ENCODE results near the gene CD276. TPM values are rescaled to one million over a fixed set of nuclear protein-coding genes. Genes with fewer than 3 reads are reported as not detected.

CD276 gene
- polyA plus RNA-seq, 2 donors: 9.3 to 11.0 TPM

DNA sequence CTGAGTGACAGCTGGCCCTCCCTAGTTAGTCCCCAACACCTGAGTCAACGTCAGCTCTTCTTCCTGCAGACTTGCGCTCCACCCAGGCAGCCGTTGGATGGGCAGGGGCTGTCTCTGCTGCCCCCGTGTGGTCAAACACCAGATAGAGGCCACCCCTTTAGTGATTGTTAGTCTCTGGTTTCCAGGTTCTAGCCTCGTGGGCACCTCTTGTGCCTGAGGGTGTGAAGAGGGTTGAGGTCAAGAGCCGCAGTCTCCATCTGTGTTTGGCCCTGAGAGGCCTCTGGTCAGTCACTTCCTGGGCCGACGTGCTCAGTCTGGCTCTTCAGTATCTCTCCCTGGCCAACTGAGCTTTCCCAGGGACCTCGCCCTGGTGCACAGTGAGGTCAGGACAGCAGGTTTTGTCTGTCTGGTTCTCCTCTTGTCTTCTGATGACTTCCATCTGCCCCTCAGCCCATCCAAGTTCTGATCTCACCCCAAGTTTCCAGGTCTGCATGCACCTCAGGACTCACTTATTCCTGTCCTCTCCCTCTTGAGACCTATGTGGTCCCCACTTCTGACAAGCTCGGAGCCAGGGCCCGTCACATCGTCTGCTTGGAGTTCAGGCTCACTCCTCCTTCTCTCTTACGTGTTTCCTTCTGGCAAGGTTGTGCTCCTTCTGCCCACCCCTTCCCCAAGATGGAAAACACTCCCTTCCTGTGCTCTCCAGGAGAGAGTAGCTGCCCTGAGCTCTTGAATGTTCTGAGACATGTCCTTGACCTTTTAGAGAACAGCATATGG lies 20.9 kb downstream of the CD276 start:
- WGBS, 2 donors: 46 to 50% methylated on average over 13 of the region's 13 CpGs
- no peaks in the 10 kb centered on the region for H3K27me3 ChIP-seq (ENCODE audit: control insufficient read depth in 1 of 2, insufficient read depth in 2 of 2, low read length in 2 of 2)
- no peaks in the 10 kb centered on the region for H3K9me3 ChIP-seq (ENCODE audit: control insufficient read depth in 2 of 2, insufficient read depth in 1 of 2, low read depth in 1 of 2, low read length in 1 of 2)

DNA sequence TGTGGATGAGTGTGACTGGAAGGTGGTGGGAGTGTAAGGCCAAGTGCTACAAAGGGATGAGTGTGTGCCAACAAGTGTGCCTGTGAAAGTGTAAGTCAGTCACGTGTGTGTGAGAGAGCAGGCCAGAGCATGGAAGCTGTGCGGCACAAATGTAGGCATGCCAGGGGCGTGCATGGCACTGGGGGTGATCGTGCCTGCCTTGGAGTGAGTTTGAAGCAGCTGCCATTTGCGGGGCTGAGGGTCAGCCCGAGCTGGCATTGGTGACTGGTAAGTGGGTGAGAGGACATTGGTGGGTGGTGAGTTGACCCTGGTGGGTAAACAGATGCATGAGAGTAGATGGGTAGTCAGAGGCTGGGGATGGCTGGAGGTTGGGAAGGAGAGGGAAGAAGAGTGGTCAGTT lies 24.5 kb downstream of the CD276 start:
- H3K4me1 ChIP-seq (ENCODE audit: control insufficient read depth in 2 of 2, insufficient read depth in 2 of 2, low read length in 1 of 2): no peaks in the 10 kb centered on the region
- H3K27me3 ChIP-seq (ENCODE audit: control insufficient read depth in 1 of 2, insufficient read depth in 2 of 2, low read length in 2 of 2): no peaks in the 10 kb centered on the region
- WGBS, 2 donors: 93% methylated on average over 6 of the region's 6 CpGs
- no peak overlapping the region for H3K27ac ChIP-seq (ENCODE audit: low read depth in 2 of 2, low read length in 1 of 2)
- no peak overlapping the region for H3K4me3 ChIP-seq (ENCODE audit: low read depth in 1 of 2, low read length in 2 of 2)
- H3K36me3 ChIP-seq (ENCODE audit: control insufficient read depth in 2 of 2, insufficient read depth in 2 of 2, low read length in 1 of 2): peaks cover 0 to 14% of the 10 kb centered on the region in 2 donors
- H3K9me3 ChIP-seq (ENCODE audit: control insufficient read depth in 2 of 2, insufficient read depth in 1 of 2, low read depth in 1 of 2, low read length in 1 of 2): no peaks in the 10 kb centered on the region

More for the DNA sequence above, 20.9 kb downstream of the CD276 start:
- H3K27ac ChIP-seq (ENCODE audit: low read depth in 2 of 2, low read length in 1 of 2): no peak overlapping the region
- no peak overlapping the region for H3K4me3 ChIP-seq (ENCODE audit: low read depth in 1 of 2, low read length in 2 of 2)
- peaks cover 0 to 7% of the 10 kb centered on the region in 2 donors for H3K36me3 ChIP-seq (ENCODE audit: control insufficient read depth in 2 of 2, insufficient read depth in 2 of 2, low read length in 1 of 2)
- no peaks in the 10 kb centered on the region for H3K4me1 ChIP-seq (ENCODE audit: control insufficient read depth in 2 of 2, insufficient read depth in 2 of 2, low read length in 1 of 2)

DNA sequence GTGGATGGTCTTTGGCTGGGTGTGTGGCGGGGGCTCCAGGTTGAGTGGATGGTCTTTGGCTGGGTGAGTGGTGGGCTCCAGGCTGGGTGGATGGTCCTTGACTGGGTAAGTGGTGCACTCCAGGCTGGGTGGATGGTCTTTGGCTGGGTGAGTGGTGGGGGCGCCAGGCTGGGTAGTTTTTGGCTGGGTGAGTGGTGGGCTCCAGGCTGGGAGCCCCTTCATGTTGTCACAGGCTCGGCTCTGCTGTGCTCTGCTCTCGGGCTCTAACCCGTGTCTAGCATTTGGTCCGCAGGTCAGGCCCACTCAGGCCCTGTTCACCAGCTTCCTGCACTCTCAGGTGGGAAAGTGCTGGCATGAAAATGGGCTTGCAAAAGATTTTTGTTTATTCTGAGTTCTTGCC lies 25.1 kb downstream of the CD276 start:
- Histone ChIP-seq H3K9me3 (ENCODE audit: control insufficient read depth in 2 of 2, insufficient read depth in 1 of 2, low read depth in 1 of 2, low read length in 1 of 2) (no peaks in the 10 kb centered on the region), H3K36me3 (ENCODE audit: control insufficient read depth in 2 of 2, insufficient read depth in 2 of 2, low read length in 1 of 2) (peaks cover 0 to 14% of the 10 kb centered on the region in 2 donors), H3K27me3 (ENCODE audit: control insufficient read depth in 1 of 2, insufficient read depth in 2 of 2, low read length in 2 of 2) (no peaks in the 10 kb centered on the region), H3K4me1 (ENCODE audit: control insufficient read depth in 2 of 2, insufficient read depth in 2 of 2, low read length in 1 of 2) (no peaks in the 10 kb centered on the region), H3K4me3 (ENCODE audit: low read depth in 1 of 2, low read length in 2 of 2) (no peak overlapping the region), H3K27ac (ENCODE audit: low read depth in 2 of 2, low read length in 1 of 2) (no peak overlapping the region)
- 90 to 97% methylated on average over 6 of the region's 6 CpGs for WGBS, 2 donors

DNA sequence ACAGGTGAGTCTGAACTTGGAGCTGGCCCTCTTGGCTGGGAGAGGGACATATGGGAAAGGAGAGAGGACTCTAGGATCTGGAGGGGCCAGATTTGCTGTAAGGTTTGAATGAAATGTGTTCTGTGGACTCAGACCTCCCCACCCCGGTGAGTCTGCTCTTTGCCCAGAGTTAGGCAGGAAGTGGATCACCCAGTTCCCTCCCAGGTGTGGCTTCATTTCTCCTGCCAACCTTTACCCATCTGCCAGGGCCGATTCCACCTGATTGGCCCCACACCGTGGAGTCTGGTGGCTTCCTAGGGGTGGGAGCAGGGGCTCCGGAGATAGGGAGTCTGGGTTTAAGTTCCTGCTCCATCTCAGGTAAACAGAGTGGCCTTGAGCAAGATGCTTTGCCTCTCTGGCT lies 25.5 kb downstream of the CD276 start:
- Histone ChIP-seq H3K4me3 (ENCODE audit: low read depth in 1 of 2, low read length in 2 of 2) (no peak overlapping the region), H3K27me3 (ENCODE audit: control insufficient read depth in 1 of 2, insufficient read depth in 2 of 2, low read length in 2 of 2) (no peaks in the 10 kb centered on the region), H3K36me3 (ENCODE audit: control insufficient read depth in 2 of 2, insufficient read depth in 2 of 2, low read length in 1 of 2) (peaks cover 0 to 14% of the 10 kb centered on the region in 2 donors), H3K27ac (ENCODE audit: low read depth in 2 of 2, low read length in 1 of 2) (no peak overlapping the region), H3K9me3 (ENCODE audit: control insufficient read depth in 2 of 2, insufficient read depth in 1 of 2, low read depth in 1 of 2, low read length in 1 of 2) (no peaks in the 10 kb centered on the region), H3K4me1 (ENCODE audit: control insufficient read depth in 2 of 2, insufficient read depth in 2 of 2, low read length in 1 of 2) (no peaks in the 10 kb centered on the region)
- 68 to 71% methylated on average over 4 of the region's 4 CpGs for WGBS, 2 donors

DNA sequence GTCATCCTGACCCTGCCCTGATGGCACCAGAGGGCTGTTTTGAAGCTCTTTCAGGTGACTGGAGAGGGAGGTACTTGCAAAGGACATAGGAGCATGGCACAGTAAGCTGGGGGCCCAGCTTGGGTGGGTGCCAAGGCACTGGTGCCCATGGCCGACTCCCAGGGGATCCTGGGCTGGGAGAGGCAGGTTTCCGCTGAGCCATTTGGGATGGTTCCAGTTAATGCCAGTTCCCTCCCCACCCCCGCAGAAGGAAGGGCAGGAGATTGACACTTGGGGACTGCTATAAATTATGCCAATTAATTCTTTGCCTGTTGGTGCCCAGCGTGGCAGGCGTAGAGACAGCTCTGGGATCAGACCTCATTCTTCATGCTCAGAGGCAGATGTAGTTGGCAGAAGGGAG lies 26.1 kb downstream of the CD276 start:
- Histone ChIP-seq H3K36me3 (ENCODE audit: control insufficient read depth in 2 of 2, insufficient read depth in 2 of 2, low read length in 1 of 2) (peaks cover 0 to 14% of the 10 kb centered on the region in 2 donors), H3K4me3 (ENCODE audit: low read depth in 1 of 2, low read length in 2 of 2) (no peak overlapping the region), H3K27me3 (ENCODE audit: control insufficient read depth in 1 of 2, insufficient read depth in 2 of 2, low read length in 2 of 2) (no peaks in the 10 kb centered on the region), H3K9me3 (ENCODE audit: control insufficient read depth in 2 of 2, insufficient read depth in 1 of 2, low read depth in 1 of 2, low read length in 1 of 2) (no peaks in the 10 kb centered on the region), H3K27ac (ENCODE audit: low read depth in 2 of 2, low read length in 1 of 2) (no peak overlapping the region), H3K4me1 (ENCODE audit: control insufficient read depth in 2 of 2, insufficient read depth in 2 of 2, low read length in 1 of 2) (no peaks in the 10 kb centered on the region)
- 65 to 72% methylated on average over 5 of the region's 5 CpGs for WGBS, 2 donors

DNA sequence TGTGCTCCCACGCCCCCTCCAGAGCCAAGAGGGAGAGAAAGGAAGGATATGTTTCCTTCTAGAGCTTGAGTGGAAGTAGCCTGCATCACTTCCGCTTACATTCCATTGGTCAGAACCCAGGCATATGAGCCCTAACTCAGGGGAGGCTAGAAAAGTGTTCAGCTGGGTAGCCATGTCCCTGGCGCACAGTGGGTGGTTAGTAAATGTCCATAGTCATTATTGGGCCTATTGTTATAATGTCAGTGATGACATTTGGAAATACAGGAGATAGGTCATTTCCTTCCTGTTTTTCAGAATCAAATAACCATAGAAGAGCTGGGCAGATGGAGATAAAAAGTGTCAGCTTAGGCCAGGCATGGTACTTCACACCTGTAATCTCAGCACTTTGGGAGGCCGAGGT lies 27.3 kb downstream of the CD276 start:
- Histone ChIP-seq H3K27me3 (ENCODE audit: control insufficient read depth in 1 of 2, insufficient read depth in 2 of 2, low read length in 2 of 2) (no peaks in the 10 kb centered on the region), H3K36me3 (ENCODE audit: control insufficient read depth in 2 of 2, insufficient read depth in 2 of 2, low read length in 1 of 2) (peaks cover 0 to 12% of the 10 kb centered on the region in 2 donors), H3K27ac (ENCODE audit: low read depth in 2 of 2, low read length in 1 of 2) (no peak overlapping the region), H3K4me3 (ENCODE audit: low read depth in 1 of 2, low read length in 2 of 2) (no peak overlapping the region), H3K9me3 (ENCODE audit: control insufficient read depth in 2 of 2, insufficient read depth in 1 of 2, low read depth in 1 of 2, low read length in 1 of 2) (no peaks in the 10 kb centered on the region), H3K4me1 (ENCODE audit: control insufficient read depth in 2 of 2, insufficient read depth in 2 of 2, low read length in 1 of 2) (peaks cover 0 to 4% of the 10 kb centered on the region in 2 donors)
- WGBS, 2 donors: 89 to 90% methylated on average over 4 of the region's 4 CpGs

DNA sequence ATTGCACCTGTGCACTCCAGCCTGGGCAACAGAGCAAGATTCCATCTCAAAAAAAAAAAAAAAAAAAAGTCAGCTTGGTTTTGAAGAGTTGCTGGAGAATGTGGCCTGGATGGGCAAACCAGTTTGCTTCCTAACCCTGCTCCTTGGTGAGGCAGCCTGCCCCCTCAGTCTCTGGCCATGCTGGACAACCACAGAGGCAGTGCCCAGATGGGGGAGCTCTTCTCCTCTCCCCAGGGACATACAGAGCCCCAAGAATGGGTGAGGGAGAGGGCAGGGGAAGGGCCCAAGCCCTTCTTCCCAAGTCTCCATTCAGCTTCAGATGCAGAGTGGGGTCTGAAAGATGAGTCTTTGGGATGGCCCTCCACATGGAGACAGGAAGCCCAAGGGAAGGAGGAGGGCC lies 27.9 kb downstream of the CD276 start:
- H3K27ac ChIP-seq (ENCODE audit: low read depth in 2 of 2, low read length in 1 of 2): no peak overlapping the region
- H3K36me3 ChIP-seq (ENCODE audit: control insufficient read depth in 2 of 2, insufficient read depth in 2 of 2, low read length in 1 of 2): peaks cover 0 to 11% of the 10 kb centered on the region in 2 donors
- no peak overlapping the region for H3K4me3 ChIP-seq (ENCODE audit: low read depth in 1 of 2, low read length in 2 of 2)
- H3K27me3 ChIP-seq (ENCODE audit: control insufficient read depth in 1 of 2, insufficient read depth in 2 of 2, low read length in 2 of 2): no peaks in the 10 kb centered on the region
- H3K9me3 ChIP-seq (ENCODE audit: control insufficient read depth in 2 of 2, insufficient read depth in 1 of 2, low read depth in 1 of 2, low read length in 1 of 2): no peaks in the 10 kb centered on the region
- peaks cover 0 to 4% of the 10 kb centered on the region in 2 donors for H3K4me1 ChIP-seq (ENCODE audit: control insufficient read depth in 2 of 2, insufficient read depth in 2 of 2, low read length in 1 of 2)

DNA sequence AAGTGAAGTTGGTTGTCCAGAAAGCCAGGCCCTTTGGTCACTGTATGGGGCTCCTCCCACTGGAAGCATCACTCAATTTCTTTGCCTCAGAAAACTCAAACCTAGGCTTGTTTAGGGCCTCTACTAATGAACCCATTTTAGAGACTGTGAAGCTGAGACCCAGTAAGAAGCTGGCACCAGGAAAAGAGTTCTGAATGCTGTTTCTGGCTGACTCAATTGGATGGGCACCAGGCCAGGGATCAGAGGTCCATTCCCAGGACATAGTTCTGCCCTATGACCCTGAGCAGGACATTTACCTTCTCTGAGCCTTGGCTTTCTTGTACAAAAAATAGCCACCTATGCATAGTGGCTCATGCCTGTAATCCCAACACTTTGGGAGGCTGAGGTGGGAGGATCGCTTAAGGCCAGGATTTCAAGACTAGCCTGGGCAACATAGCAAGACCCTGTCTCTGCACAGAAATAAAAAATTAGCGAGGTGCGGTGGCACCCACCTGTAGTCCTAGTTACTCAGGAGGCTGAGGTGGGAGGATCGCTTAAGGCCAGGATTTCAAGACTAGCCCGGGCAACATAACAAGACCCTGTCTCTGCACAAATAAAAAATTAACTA lies 30.6 kb downstream of the CD276 start:
- Histone ChIP-seq H3K4me3 (ENCODE audit: low read depth in 1 of 2, low read length in 2 of 2) (no peak overlapping the region), H3K27ac (ENCODE audit: low read depth in 2 of 2, low read length in 1 of 2) (no peak overlapping the region), H3K4me1 (ENCODE audit: control insufficient read depth in 2 of 2, insufficient read depth in 2 of 2, low read length in 1 of 2) (peaks cover 0 to 4% of the 10 kb centered on the region in 2 donors)

DNA sequence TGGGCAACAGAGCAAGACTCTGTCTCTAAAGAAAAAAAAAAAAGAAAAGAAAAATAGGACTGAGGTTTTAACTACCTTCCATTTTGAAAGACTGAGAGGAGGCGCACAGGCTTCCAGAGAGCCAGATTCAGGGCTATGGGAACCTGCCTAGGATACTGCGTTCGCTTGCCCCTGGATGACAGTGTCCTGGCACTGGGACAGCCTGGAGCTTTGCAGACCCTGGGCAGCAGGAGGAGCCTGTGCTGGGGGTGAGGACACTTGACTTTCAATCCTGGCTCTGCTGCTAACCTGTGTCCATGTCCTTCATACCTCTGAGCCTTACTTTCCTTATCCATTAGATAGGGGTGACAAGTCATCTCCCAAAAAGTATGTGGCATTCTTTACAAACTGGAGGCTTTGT lies 31.2 kb downstream of the CD276 start:
- Histone ChIP-seq H3K4me1 (ENCODE audit: control insufficient read depth in 2 of 2, insufficient read depth in 2 of 2, low read length in 1 of 2) (peaks cover 0 to 4% of the 10 kb centered on the region in 2 donors), H3K27ac (ENCODE audit: low read depth in 2 of 2, low read length in 1 of 2) (no peak overlapping the region), H3K27me3 (ENCODE audit: control insufficient read depth in 1 of 2, insufficient read depth in 2 of 2, low read length in 2 of 2) (no peaks in the 10 kb centered on the region), H3K36me3 (ENCODE audit: control insufficient read depth in 2 of 2, insufficient read depth in 2 of 2, low read length in 1 of 2) (peaks cover 0 to 7% of the 10 kb centered on the region in 2 donors), H3K9me3 (ENCODE audit: control insufficient read depth in 2 of 2, insufficient read depth in 1 of 2, low read depth in 1 of 2, low read length in 1 of 2) (no peaks in the 10 kb centered on the region), H3K4me3 (ENCODE audit: low read depth in 1 of 2, low read length in 2 of 2) (no peak overlapping the region)
- 86 to 92% methylated on average over 3 of the region's 3 CpGs for WGBS, 2 donors

More for the DNA sequence above, 30.6 kb downstream of the CD276 start:
- H3K36me3 ChIP-seq (ENCODE audit: control insufficient read depth in 2 of 2, insufficient read depth in 2 of 2, low read length in 1 of 2): peaks cover 0 to 7% of the 10 kb centered on the region in 2 donors
- no peaks in the 10 kb centered on the region for H3K27me3 ChIP-seq (ENCODE audit: control insufficient read depth in 1 of 2, insufficient read depth in 2 of 2, low read length in 2 of 2)
- 96 to 97% methylated on average over 5 of the region's 5 CpGs for WGBS, 2 donors
- no peaks in the 10 kb centered on the region for H3K9me3 ChIP-seq (ENCODE audit: control insufficient read depth in 2 of 2, insufficient read depth in 1 of 2, low read depth in 1 of 2, low read length in 1 of 2)

DNA sequence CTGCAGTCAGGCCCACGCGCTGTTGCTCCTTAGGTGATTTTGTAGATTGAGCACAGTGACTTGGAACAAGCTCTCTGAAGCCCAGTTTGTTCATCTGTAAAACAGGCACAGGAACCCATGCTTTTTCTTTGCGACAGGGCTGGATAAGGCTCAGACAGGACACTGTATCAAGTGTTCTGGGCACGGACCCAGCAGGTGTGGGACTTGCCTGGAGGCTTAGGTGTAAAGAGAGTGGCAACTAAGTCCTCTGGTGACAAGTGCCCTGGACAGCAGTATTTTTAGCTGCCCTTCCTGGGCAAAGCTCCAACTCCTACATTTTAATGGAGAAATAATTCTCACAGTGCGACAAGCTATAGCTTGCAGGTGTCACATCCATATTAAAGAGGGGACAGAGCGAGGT lies 32.2 kb downstream of the CD276 start:
- Histone ChIP-seq H3K4me3 (ENCODE audit: low read depth in 1 of 2, low read length in 2 of 2) (no peak overlapping the region), H3K27me3 (ENCODE audit: control insufficient read depth in 1 of 2, insufficient read depth in 2 of 2, low read length in 2 of 2) (no peaks in the 10 kb centered on the region), H3K27ac (ENCODE audit: low read depth in 2 of 2, low read length in 1 of 2) (no peak overlapping the region), H3K4me1 (ENCODE audit: control insufficient read depth in 2 of 2, insufficient read depth in 2 of 2, low read length in 1 of 2) (peaks cover 0 to 4% of the 10 kb centered on the region in 2 donors), H3K36me3 (ENCODE audit: control insufficient read depth in 2 of 2, insufficient read depth in 2 of 2, low read length in 1 of 2) (no peaks in the 10 kb centered on the region), H3K9me3 (ENCODE audit: control insufficient read depth in 2 of 2, insufficient read depth in 1 of 2, low read depth in 1 of 2, low read length in 1 of 2) (no peaks in the 10 kb centered on the region)
- WGBS, 2 donors: 57 to 69% methylated on average over 6 of the region's 6 CpGs

All from esophagus (tissue), 2 donors.